HepG2 (cell line): Measurements from ENCODE around the gene OMA1. TPM values are rescaled to one million over a fixed set of nuclear protein-coding genes. Genes with fewer than 3 reads are reported as not detected.

ENCODE experiments used
- AKAP8 ChIP-seq: sonication (generic); formaldehyde crosslinking; IDR thresholded peaks from 2 replicates; pipeline ENCODE4 v1.5.1; 2020; ENCODE audit warnings: mild to moderate bottlenecking, missing genetic modification reagents
- ATF2 ChIP-seq: sonication (generic); formaldehyde crosslinking; IDR thresholded peaks from 2 replicates; pipeline ENCODE4 v1.4.0; 2020; ENCODE audit warnings: missing genetic modification reagents
- BCL3 ChIP-seq: sonication (generic); formaldehyde crosslinking; IDR thresholded peaks from 2 replicates; pipeline ENCODE4 v1.5.1; 2020; ENCODE audit warnings: mild to moderate bottlenecking, missing genetic modification reagents, moderate library complexity
- CCDC6 ChIP-seq: sonication (generic); formaldehyde crosslinking; IDR thresholded peaks from 2 replicates; pipeline ENCODE4 v1.8.1; 2022; ENCODE audit warnings: mild to moderate bottlenecking, missing genetic modification reagents, moderate library complexity
- EED ChIP-seq: sonication (generic); formaldehyde crosslinking; IDR thresholded peaks from 2 replicates; pipeline ENCODE4 v1.5.0; 2020; ENCODE audit warnings: mild to moderate bottlenecking, missing genetic modification reagents
- HDAC1 ChIP-seq: sonication (generic); formaldehyde crosslinking; IDR thresholded peaks from 2 replicates; pipeline ENCODE4 v1.5.1; 2020; ENCODE audit warnings: mild to moderate bottlenecking, missing genetic modification reagents
- JARID2 ChIP-seq: sonication (generic); formaldehyde crosslinking; IDR thresholded peaks from 2 replicates; pipeline ENCODE4 v1.8.1; 2023; ENCODE audit warnings: missing genetic modification reagents, inconsistent platforms; ENCODE audit not compliant: insufficient replicate concordance
- MAF1 ChIP-seq: sonication (generic); formaldehyde crosslinking; IDR thresholded peaks from 2 replicates; pipeline ENCODE4 v1.5.0; 2020; ENCODE audit warnings: missing genetic modification reagents, borderline replicate concordance
- MEIS2 ChIP-seq: sonication (generic); formaldehyde crosslinking; IDR thresholded peaks from 2 replicates; pipeline ENCODE4 v1.9.0; 2021; ENCODE audit warnings: mild to moderate bottlenecking, missing genetic modification reagents
- MXD3 ChIP-seq: IDR thresholded peaks from 2 replicates; pipeline ENCODE4 v1.6.1; 2016; ENCODE audit warnings: mild to moderate bottlenecking, missing biosample characterization, missing genetic modification reagents
- NCOA2 ChIP-seq: sonication (generic); formaldehyde crosslinking; IDR thresholded peaks from 2 replicates; pipeline ENCODE4 v1.8.0; 2022; ENCODE audit warnings: inconsistent platforms
- NONO ChIP-seq, 2 experiments: fragments of 450-650 bp in 1 of 2; sonication (generic) in 1 of 2; formaldehyde crosslinking in 1 of 2; IDR thresholded peaks in 1 of 2; conservative IDR thresholded peaks in 1 of 2; 2 replicates each; pipeline versions ENCODE4 v1.6.1 to v1.8.0; 2017 to 2022; ENCODE audit warnings: mild to moderate bottlenecking in 1 of 2, missing genetic modification reagents in 1 of 2, moderate library complexity in 1 of 2
- POLR2G ChIP-seq: fragments of 200-400 bp; formaldehyde crosslinking; IDR thresholded peaks from 2 replicates; pipeline ENCODE4 v1.6.1; 2018; ENCODE audit warnings: mild to moderate bottlenecking, low read depth, low read length, moderate library complexity
- RAD21 ChIP-seq: fragments of 450-650 bp; formaldehyde crosslinking; IDR thresholded peaks from 2 replicates; pipeline ENCODE4 v1.5.0; 2020; ENCODE audit warnings: mild to moderate bottlenecking
- RFXAP ChIP-seq: sonication (generic); formaldehyde crosslinking; IDR thresholded peaks from 2 replicates; pipeline ENCODE4 v1.4.0; 2020; ENCODE audit warnings: missing genetic modification reagents, borderline replicate concordance
- SATB2 ChIP-seq: sonication (generic); formaldehyde crosslinking; IDR thresholded peaks from 2 replicates; pipeline ENCODE4 v1.5.0; 2020; ENCODE audit warnings: missing genetic modification reagents
- SIX4 ChIP-seq: sonication (generic); formaldehyde crosslinking; IDR thresholded peaks from 2 replicates; pipeline ENCODE4 v1.4.0; 2020; ENCODE audit warnings: missing genetic modification reagents
- ZBTB46 ChIP-seq: sonication (generic); formaldehyde crosslinking; IDR thresholded peaks from 2 replicates; pipeline ENCODE4 v1.4.0; 2020; ENCODE audit warnings: mild to moderate bottlenecking, missing genetic modification reagents, borderline replicate concordance
- ZNF207 ChIP-seq: fragments of 450-650 bp; IDR thresholded peaks from 2 replicates; pipeline ENCODE4 v1.6.1; 2016; ENCODE audit warnings: antibody characterized with exemption, borderline replicate concordance
- ZNF230 ChIP-seq: sonication (generic); formaldehyde crosslinking; IDR thresholded peaks from 2 replicates; pipeline ENCODE4 v1.4.0; 2020; ENCODE audit warnings: mild to moderate bottlenecking, missing genetic modification reagents
- ZNF350 ChIP-seq: sonication (generic); formaldehyde crosslinking; IDR thresholded peaks from 2 replicates; pipeline ENCODE4 v1.4.0; 2020; ENCODE audit warnings: mild to moderate bottlenecking, low read depth, missing genetic modification reagents, borderline replicate concordance
- ZNF441 ChIP-seq: sonication (generic); formaldehyde crosslinking; IDR thresholded peaks from 2 replicates; pipeline ENCODE4 v1.7.0; 2021; ENCODE audit warnings: missing genetic modification reagents, borderline replicate concordance
- ZNF556 ChIP-seq: sonication (generic); formaldehyde crosslinking; IDR thresholded peaks from 2 replicates; pipeline ENCODE4 v1.4.0; 2020; ENCODE audit warnings: mild to moderate bottlenecking, missing genetic modification reagents, borderline replicate concordance
- ZNF703 ChIP-seq: sonication (generic); formaldehyde crosslinking; IDR thresholded peaks from 2 replicates; pipeline ENCODE4 v1.5.1; 2020; ENCODE audit warnings: missing genetic modification reagents, mild to moderate bottlenecking, moderate library complexity, borderline replicate concordance
- ZNF816 ChIP-seq: sonication (generic); formaldehyde crosslinking; IDR thresholded peaks from 2 replicates; pipeline ENCODE4 v1.8.0; 2022; ENCODE audit warnings: missing genetic modification reagents, mild to moderate bottlenecking, borderline replicate concordance
- ZSCAN25 ChIP-seq: sonication (generic); formaldehyde crosslinking; IDR thresholded peaks from 2 replicates; pipeline ENCODE4 v1.8.0; 2022; ENCODE audit warnings: mild to moderate bottlenecking, missing genetic modification reagents
- polyA plus RNA-seq, 8 experiments: library from polyadenylated mRNA; depleted of rRNA in 3 of 8; stranded (reverse) in 7 of 8; unstranded in 1 of 8; fragments of >200 nt; fragmentation: Illumina TruSeq in 4 of 8; extraction: Trizol in 4 of 8; gene quantifications; 2 replicates each; pipeline versions ENCODE4 v1.2.1 to v1.2.3, GENCODE V29; 2011 to 2016; ENCODE audit warnings: low read depth in 4 of 8, missing spikeins in 1 of 8, mixed read lengths in 1 of 8; ENCODE audit not compliant: insufficient read depth in 1 of 8
- total RNA-seq, 5 experiments: library from RNA; depleted of rRNA; stranded (reverse); fragments of >200 nt; fragmentation: Illumina TruSeq; extraction: Trizol; gene quantifications; 2 replicates each; pipeline ENCODE4 v1.2.3, GENCODE V29; 2016; ENCODE audit warnings: low read depth in 1 of 5

Gene OMA1
- total and polyA plus RNA-seq, 2 of the 13 experiments (the other 11 are each of a cell fraction or from before 2014, with no cell fraction given), result 7.0 to 26.9 TPM

GRCh38 chr1:58546520-58547308 lies at the start of gene OMA1 (continued):
- TF ChIP-seq ATF2 (CRISPR knock-in tag), result 0 out of 2 replicates have a peak, but pooled peaks have one; percentile 16
- TF ChIP-seq AKAP8 (CRISPR knock-in tag), result no peak
- TF ChIP-seq ZNF816 (CRISPR knock-in tag), result 0 out of 2 replicates have a peak, but pooled peaks have one; percentile 58
- no peak for TF ChIP-seq NONO (IDR thresholded peaks at IDR 0.05)
- peak; percentile 78 for TF ChIP-seq NONO (CRISPR knock-in tag; conservative IDR thresholded peaks at IDR 0.05)
- peak; percentile 96 for TF ChIP-seq RAD21 (CRISPR knock-in tag)
- TF ChIP-seq ZNF441 (CRISPR knock-in tag), result peak; percentile 55; the same call in 1 of the 2 replicates
- TF ChIP-seq ZNF556 (CRISPR knock-in tag), result peak; percentile 94
- no peak for TF ChIP-seq SATB2 (CRISPR knock-in tag)
- peak; percentile 84 for TF ChIP-seq POLR2G
- TF ChIP-seq ZBTB46 (CRISPR knock-in tag), result no peak
- TF ChIP-seq EED, result no peak
- TF ChIP-seq MXD3 (CRISPR knock-in tag), result no peak
- 0 out of 2 replicates have a peak, but pooled peaks have one; percentile 35 for TF ChIP-seq MAF1
- no peak for TF ChIP-seq ZNF207
- TF ChIP-seq NCOA2, result no peak
- no peak for TF ChIP-seq RFXAP (CRISPR knock-in tag)
- TF ChIP-seq CCDC6 (CRISPR knock-in tag), result no peak
- TF ChIP-seq MEIS2, result peak; percentile 86
- TF ChIP-seq SIX4 (CRISPR knock-in tag), result no peak
- TF ChIP-seq ZNF703 (CRISPR knock-in tag), result no peak
- no peak for TF ChIP-seq ZSCAN25 (CRISPR knock-in tag)
- no peak for TF ChIP-seq ZNF230 (CRISPR knock-in tag)
- TF ChIP-seq BCL3 (CRISPR knock-in tag), result no peak
- TF ChIP-seq ZNF350 (CRISPR knock-in tag), result peak; percentile 84; the same call in 1 of the 2 replicates
- peak; percentile 75; the same call in 1 of the 2 replicates for TF ChIP-seq HDAC1 (CRISPR knock-in tag)
- peak; percentile 84 for TF ChIP-seq JARID2 (CRISPR knock-in tag)
